GM10847 (cell line): Measurements from ENCODE around the gene RAD21L1.

Source experiments
- POLR2A ChIP-seq: IDR thresholded peaks from 2 replicates; pipeline ENCODE4 v1.6.1; 2011; ENCODE audit not compliant: insufficient read length; ENCODE audit errors: extremely low read depth

RAD21L1 gene

DNA sequence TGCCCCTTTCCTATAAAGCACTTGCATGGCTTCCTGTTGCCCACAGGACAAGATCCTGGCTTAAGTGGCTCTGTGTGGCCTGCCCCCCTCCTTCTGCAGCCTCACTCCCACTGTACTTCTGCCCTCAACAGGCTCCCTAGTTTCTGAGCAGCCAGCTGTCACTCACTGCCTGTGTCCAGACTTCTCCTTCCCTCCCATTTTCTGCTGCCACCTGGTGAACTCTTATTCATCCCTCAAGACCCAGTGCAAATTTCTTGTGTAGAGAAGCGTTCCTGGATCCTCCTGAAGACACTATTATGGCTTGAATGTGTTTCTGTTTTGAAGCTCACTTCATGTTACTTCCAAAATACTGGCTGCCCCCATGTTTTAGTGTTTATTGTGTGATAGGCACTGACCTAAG lies 66.8 kb downstream of the RAD21L1 start:
- no peak for TF ChIP-seq POLR2A

DNA sequence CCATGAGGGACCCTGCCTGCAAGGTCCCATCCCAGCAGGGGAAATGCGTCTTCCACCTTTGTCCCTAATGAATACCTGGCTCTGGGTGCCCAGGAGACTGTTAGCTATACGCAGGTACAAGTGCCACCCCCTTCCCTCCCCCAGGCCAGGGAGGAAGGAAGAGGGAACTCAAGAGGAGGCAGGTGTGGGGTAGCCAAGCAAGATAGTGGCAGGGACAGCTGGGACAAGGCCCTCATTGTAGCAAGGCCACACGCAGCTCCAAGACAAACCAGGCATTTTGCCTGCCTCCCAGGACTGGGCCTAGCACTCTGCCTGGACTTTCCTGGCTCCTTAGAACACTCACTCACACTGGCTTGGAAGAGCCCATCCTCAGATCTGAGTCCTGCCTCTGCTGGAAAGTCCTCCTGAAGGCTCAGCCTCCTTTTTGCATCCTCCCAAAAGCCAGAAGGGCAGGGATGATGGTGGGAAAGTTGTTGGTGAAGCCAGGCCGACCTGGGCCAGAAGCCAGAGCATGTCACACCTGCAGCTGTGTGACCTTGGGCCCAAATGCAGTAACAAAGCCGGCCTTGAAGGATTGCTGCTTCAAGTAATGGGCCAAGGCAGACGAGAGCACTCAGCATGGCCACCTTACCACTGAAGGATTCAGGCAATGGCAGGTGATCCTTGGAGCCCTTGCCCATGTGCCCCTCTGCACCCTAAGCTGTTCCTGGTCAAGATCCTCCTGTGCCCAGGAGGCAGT lies 68.0 kb downstream of the RAD21L1 start:
- TF ChIP-seq POLR2A = no peak

DNA sequence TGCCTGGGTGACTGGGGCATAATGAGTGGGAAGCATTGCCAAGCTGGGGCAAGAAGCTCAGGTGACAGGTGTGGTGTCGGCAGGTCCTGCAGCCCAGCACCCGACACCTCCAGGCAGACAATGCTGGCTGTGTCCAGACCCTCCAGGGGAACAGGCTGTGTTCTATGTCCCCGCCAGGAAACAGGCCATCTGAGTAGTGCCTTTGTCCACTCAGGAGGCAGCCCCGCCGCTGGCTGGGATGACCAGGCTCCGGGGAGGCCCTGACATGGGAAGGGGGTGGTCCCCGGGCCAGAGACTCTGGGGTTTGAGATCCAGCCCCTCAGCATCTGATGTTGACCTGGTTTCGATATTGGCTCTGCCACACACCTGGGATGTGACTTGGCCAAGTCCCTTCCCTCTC lies 68.7 kb downstream of the RAD21L1 start:
- TF ChIP-seq POLR2A = no peak

DNA sequence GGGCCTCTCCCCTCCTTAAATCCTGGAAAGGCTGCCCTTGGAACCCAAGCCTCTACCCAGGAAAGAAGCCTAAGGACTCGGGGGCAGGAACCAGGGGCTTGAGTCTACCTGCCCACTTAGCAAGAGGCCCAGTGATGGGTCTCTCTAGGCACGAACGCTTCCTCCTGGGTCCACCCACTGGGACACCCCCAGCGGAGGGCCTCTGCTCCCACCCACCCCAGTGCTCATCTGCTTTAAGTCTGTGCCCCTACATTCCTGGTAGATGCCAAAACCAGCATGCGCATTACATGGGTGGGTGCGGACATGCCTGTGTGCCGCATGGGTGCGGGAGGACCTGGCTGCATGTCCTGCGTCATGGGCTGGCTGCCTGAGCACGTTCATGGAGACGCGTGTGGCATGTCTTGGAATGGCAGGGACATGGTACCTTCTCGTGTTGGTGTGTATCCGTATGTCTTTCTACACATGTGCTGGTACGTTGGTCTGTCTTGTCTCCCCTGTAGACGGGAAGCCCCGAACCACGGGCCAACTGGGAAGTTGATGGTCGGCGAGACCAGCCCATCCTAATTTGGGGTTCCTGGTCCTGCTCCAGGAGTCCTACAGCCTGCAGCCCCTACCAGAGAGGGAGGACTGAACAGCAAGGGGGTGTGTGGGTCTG lies 69.6 kb downstream of the RAD21L1 start:
- no peak for TF ChIP-seq POLR2A

DNA sequence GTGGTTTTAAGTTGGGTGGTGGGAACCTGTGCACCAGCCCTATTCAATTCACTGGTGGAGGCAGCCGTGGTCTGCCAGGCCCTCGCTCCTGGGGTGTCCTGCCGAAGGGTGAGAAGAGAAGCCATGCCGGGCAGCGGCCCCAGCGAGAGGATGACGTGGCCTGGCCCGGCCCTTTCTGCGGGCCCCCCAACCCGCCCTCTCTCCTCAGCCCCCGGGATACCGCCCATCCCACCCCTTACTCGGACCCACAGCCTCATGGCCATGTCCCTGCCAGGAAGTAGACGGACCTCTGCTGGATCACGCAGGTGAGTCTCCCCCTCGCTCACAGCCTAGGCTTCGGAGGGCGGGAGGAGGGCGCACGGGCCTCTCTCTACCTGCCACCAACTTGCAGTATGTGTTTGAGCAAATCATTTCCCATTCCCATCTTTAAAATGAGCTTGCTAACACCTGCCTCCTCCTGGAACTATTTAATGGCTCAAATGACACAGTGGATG lies 70.3 kb downstream of the RAD21L1 start:
- TF ChIP-seq POLR2A = no peak

DNA sequence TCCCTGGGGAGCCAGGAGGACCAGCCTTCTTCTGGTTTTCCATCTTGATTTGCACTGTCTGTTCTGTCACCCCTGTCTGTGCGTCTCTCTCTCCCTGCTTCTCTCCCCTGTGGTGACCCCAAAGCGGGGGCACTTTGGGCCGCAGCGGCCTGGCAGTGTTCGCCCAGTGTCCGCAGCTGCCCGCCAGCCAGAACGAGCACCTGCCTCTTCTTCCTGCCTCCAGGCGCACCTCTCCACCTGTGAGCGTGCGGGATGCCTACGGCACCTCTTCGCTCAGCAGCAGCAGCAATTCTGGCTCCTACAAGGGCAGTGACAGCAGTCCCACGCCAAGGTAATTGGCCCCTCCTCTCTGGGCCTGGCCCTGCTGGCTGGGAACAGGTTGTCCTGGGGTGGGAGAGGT lies 71.1 kb downstream of the RAD21L1 start:
- no peak for TF ChIP-seq POLR2A

DNA sequence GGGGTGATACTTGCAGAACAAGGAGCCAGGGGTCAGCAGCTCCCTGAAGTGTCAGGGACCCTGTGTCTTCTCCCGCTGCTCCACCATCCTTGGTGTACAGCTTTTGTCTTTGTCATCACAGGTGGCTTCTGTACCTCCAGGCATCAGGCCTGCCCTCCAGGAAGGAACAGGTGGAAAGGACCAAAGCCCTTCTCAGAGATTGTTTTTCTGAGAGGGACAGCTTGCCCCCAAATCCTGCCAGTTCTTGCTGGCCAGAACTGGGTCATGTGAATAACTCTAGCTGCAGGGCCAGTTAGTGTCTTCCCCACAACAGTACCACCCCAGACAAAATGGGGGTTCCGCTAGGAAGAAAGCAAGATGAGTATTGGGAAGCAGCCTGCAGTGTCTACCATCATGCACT lies 71.6 kb downstream of the RAD21L1 start:
- TF ChIP-seq POLR2A = no peak

DNA sequence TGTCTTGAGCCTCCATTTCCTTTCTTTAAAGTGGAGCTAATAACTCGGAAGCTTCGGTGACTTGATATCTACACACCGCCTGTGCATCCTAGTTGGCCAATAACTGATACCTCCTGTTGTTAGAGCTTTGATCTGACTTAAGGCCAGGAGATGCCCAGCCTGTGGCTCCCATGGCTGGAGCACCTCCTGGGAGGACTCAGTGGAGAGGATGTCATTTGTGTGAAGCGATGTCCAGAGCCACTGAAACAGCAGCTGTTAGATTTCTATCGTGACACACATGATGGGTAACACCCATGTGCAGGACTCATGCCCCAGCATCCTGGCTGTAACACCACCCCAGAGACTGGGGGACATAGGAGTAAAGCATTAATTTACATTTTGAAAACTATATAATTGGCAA lies 72.3 kb downstream of the RAD21L1 start:
- TF ChIP-seq POLR2A = no peak

DNA sequence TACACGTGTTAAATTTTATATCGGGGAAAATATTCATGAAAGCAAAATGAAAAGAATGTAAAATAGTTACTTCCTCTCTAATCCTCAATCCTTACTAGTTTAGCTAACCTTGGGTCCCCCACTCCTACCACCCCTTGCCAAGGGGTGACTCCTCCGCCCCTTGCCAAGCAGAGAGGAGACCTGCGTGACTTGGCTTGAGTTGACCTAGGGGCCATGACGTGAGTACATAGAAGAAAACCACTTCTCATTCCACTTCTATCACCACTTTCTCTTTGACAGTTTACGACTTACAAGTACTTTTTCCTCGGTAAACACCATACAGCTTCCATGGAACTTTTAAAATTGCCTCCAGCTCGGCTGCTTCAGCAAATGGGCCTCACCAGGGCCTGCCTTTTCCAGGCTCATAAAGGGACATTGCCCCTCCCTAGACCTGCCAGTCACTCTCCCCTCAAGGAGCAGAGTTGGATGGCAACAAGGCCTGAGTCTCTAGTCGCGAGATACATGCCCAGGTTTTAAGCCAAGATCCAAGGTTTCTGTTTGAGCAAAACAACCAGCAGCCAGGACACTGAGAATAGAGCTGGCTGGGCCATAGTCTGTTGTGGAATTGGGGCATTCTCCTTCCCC lies 73.2 kb downstream of the RAD21L1 start:
- no peak for TF ChIP-seq POLR2A

DNA sequence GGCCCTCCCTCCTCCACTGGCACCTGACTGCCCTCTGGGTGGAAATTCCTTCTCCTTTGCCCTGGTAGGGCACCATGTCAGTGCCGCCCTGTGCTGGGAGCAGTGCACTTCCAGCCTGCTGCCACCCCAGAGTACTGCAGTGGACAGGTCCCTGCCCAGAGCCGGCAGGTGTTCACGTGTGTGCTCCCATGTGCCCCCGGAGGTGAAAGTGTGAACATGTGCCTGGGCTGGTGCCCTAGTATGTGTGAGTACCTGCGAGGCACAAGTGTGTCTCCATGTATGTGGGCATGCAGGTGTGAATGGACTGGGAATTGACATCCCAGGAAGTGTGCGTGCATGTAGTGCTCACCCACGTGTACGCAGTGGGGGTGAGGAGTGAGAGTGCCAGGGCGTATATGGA lies 73.7 kb downstream of the RAD21L1 start:
- no peak for TF ChIP-seq POLR2A

DNA sequence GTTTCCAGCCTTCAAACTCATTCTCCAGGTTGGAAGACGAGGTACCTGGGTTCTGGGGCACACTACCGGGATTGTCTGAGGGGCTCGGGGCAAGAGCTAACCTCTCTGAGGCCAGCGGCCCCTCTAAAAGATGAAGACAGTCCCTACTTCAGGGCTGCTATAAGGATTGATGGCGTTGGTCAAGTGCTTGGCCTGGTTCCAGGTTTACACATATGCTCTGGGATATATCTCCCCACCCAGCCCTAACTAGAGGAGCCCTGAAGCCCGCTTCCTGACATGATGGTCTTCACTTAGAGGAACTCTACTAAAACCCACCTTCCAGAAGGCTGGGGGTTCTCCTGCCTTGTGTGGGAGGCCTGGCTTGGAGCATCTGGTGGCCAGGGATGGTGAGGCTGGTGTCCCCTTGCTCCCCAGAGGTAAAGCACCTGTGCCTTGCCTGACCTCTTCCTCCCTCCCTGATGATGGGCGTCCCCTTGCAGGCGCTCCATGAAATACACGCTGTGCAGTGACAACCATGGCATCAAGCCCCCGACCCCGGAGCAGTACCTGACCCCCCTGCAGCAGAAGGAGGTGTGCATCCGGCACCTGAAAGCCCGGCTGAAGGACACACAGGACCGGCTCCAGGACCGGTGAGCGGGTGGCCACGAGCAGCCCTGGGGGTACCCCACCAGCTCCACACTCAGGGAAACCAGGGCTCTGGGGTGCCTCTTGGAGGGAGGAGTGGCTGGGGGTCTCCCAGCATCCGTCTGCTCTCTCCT lies 74.4 kb downstream of the RAD21L1 start:
- no peak for TF ChIP-seq POLR2A

DNA sequence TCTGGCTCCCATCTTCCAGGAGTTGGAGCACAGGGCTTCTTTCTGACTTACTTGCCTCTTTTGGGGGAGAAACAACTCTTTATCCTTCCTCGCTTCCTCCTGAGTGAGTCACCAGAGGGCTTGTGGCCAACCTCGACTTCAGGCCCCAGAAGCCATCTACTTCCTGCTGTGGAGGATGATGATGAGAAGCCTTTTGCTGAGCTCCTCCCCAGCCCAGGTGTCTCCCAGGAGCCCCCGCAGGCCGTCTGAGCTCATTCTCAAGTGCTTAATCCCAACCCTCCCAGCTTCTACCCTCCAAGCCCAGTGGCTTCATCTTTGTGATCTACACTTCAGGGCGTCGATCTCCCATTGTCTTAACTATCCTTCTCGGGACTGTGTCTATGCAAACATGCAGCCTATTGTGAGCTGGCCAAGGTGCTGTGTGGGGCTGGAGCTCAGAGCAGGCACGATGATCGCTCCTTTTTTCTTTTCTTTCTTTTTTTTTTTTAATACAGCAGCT lies 75.2 kb downstream of the RAD21L1 start:
- no peak for TF ChIP-seq POLR2A

DNA sequence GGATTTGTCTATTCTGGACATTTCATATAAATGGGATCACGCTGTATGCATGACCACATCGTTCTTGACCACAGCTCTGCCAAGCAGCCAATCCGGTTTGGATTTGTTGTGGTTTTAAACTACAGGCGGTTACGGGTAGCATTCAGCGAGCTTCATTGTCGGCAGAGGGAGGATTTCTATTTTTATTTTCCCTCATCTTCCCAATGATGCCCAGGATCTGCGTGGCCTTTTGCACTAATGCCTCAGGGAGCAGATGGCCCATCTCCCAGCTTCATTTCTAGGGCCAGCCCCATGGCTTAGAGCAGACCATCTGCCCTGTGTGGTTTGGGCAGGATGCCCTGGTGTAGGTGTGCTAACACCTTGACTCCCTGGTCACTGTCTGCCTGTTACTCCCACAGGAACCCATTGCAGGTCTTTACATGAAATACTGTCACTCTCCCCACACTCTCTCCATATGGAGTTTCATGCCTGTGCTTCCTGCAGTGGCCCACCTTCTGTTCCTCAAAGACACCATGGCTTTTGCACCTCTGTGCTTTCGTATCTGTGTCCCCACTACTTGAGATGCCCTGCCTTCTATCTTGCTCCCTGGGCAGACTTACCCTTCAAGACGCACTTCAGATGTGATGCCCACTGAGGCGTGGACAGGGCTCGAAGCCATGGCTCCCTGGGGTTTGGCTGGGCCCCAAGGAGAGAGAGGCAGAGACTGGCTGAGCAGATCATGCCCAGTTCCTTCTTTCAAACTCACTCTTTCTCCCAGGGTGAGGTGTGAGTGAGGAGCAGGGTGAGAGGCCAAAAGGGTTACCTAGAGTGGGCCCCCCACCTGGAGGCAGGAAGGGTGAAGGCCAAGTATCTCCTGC lies 77.1 kb downstream of the RAD21L1 start:
- TF ChIP-seq POLR2A = no peak

DNA sequence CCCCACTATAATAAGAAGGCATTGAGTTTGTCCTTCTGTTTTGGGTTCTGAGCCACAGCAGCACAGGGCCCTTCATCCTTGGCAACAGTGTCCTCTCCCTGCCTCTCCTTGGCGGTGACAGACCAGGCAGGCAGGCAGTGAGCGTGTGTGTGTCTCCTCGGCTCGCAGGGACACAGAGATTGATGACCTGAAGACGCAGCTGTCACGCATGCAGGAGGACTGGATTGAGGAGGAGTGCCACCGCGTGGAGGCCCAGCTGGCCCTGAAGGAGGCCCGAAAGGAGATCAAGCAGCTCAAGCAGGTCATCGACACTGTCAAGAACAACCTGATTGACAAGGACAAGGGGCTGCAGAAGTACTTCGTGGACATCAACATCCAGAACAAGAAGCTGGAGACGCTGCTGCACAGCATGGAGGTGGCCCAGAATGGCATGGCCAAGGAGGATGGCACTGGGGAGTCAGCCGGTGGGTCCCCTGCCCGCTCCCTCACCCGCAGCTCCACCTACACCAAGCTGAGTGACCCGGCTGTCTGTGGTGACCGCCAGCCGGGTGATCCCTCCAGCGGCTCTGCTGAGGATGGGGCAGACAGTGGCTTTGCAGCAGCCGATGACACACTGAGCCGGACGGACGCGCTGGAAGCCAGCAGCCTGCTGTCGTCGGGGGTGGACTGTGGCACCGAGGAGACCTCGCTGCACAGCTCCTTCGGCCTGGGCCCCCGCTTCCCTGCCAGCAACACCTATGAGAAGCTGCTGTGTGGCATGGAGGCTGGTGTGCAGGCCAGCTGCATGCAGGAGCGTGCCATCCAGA lies 79.1 kb downstream of the RAD21L1 start:
- no peak for TF ChIP-seq POLR2A
